ENCODE results near the gene FABP2.

Gene FABP2

DNA sequence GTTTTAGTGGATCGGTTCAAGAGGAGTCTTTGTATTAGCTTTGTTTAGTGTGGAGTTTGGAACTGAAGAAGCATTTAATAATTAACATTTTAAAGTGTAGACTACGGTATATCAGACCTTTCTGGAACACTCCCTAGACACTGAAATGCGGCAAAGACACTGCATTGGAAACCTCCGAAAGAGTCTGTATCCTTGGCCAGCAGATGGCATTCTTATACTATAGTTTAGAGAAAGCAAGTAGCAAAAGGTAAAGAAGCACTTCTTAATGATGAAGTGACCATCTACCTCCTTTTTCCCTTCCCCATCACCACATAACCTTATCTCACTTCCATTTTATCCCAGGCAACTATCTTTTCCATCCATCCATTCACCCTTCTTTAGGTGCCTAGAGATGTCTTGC, 7.6 kb downstream of the FABP2 start:
- Mint-ChIP-seq H3K4me3 (no peak overlapping the region), H3K27me3 (ENCODE audit: low read depth) (peaks cover 5% of the 10 kb centered on the region), H3K27ac (peak overlapping the region in 1 of 3 experiments; percentile 9), H3K36me3 (ENCODE audit: low read depth) (no peaks in the 10 kb centered on the region), H3K4me1 (no peaks in the 10 kb centered on the region), H3K9me3 (no peaks in the 10 kb centered on the region)
- peak; percentile 58 to 71 (median 62) for TF ChIP-seq CTCF (IDR thresholded peaks at IDR 0.05; ENCODE audit: unreplicated experiment in 3 of 3)

DNA sequence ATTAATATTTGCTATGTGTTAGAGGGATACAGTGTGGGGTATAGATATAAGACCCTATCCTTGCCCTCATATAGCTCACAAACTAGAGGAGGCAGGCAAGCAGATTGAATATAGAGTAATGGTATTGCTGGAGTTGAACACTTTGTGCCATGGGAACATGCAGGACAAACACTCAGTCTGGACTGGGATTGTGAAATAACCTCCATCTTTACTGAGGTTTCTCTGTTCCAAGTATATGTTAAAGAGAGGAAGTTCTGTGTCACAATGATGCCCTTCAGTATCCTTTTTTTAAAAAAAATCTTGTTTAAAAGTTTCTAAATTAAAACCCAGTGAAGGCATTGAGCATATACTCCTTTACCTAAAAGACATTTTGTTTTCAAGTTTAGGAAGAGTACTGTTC, 8.7 kb downstream of the FABP2 start:
- TF ChIP-seq CTCF (IDR thresholded peaks at IDR 0.05; ENCODE audit: unreplicated experiment in 3 of 3) = no peak
- Mint-ChIP-seq H3K4me3 (no peak overlapping the region), H3K27ac (no peak overlapping the region), H3K36me3 (ENCODE audit: low read depth) (no peaks in the 10 kb centered on the region), H3K27me3 (ENCODE audit: low read depth) (peaks cover 5% of the 10 kb centered on the region), H3K9me3 (no peaks in the 10 kb centered on the region), H3K4me1 (no peaks in the 10 kb centered on the region)

- H3K4me3 Mint-ChIP-seq = no peak overlapping the region
- no peak overlapping the region for H3K27ac Mint-ChIP-seq
- peaks cover 5% of the 10 kb centered on the region for H3K27me3 Mint-ChIP-seq (ENCODE audit: low read depth)
- H3K36me3 Mint-ChIP-seq (ENCODE audit: low read depth) = no peaks in the 10 kb centered on the region
- no peak for TF ChIP-seq CTCF (IDR thresholded peaks at IDR 0.05; ENCODE audit: unreplicated experiment in 3 of 3)
- no peaks in the 10 kb centered on the region for H3K4me1 Mint-ChIP-seq
- no peaks in the 10 kb centered on the region for H3K9me3 Mint-ChIP-seq
These were observed 11.1 kb downstream of the FABP2 start for GRCh38 chr4:119310826-119311225.

DNA sequence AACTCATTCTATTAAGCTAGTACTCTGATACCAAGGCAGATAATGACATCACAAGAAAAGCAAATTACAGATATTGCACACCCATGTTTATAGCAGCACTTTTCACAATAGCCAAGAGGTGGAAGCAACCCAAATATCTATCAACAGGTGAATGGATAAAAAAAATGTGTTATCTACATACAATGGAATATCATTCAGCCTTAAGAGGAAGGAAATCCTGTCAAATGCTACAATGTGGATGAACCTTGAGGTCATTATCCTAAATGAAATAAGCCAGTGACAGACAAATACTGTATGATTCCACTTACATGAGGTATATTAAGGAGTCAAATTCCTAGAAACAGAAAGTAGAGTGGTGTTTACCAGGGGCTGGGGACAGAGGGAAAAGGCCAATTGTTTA, 14.3 kb downstream of the FABP2 start:
- no peak overlapping the region for H3K4me3 Mint-ChIP-seq
- no peaks in the 10 kb centered on the region for H3K4me1 Mint-ChIP-seq
- no peak for TF ChIP-seq CTCF (IDR thresholded peaks at IDR 0.05; ENCODE audit: unreplicated experiment in 3 of 3)
- no peak overlapping the region for H3K27ac Mint-ChIP-seq
- H3K27me3 Mint-ChIP-seq (ENCODE audit: low read depth) = no peaks in the 10 kb centered on the region
- no peaks in the 10 kb centered on the region for H3K9me3 Mint-ChIP-seq
- H3K36me3 Mint-ChIP-seq (ENCODE audit: low read depth) = no peaks in the 10 kb centered on the region

GRCh38 chr4:119304431-119304830, 17.5 kb downstream of the FABP2 start:
- Mint-ChIP-seq H3K4me1 (peaks cover 14% of the 10 kb centered on the region), H3K27me3 (ENCODE audit: low read depth) (no peaks in the 10 kb centered on the region), H3K36me3 (ENCODE audit: low read depth) (peaks cover 7% of the 10 kb centered on the region), H3K27ac (no peak overlapping the region), H3K4me3 (no peak overlapping the region), H3K9me3 (no peaks in the 10 kb centered on the region)
- no peak for TF ChIP-seq CTCF (IDR thresholded peaks at IDR 0.05; ENCODE audit: unreplicated experiment in 3 of 3)

DNA sequence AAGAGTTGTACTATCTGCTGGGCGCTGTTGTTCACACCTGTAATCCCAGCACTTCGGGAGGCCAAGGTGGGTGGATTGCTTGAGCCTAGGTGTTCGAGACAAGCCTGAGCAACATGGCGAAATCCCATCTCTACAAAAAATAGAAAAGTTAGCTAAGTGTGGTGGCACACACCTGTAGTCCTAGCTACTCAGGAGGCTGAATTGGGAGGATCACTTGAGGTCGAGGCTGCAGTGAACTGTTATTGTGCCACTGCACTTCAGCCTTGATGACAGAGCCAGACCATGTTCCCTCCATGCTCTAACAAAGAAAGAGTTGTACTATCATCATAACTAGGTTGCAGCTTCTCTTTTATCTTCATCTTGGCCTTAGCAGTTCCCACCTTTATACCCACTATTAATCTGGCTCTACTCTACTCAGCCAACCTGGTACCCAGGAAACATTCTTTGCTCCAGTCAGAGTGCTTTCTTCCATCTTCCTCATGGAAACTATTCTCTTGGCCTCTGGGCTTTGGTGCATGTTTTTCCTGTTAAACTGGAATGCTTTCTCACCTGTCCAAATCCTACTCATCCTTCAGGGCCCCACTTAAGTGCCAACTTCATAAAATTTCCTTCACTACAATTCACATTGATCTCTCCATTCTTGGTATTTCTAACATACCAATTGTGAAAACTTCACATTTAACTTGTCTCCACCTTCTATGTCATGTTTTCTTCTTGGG, 18.2 kb downstream of the FABP2 start:
- no peak for TF ChIP-seq CTCF (IDR thresholded peaks at IDR 0.05; ENCODE audit: unreplicated experiment in 3 of 3)
- H3K9me3 Mint-ChIP-seq = no peaks in the 10 kb centered on the region
- H3K27me3 Mint-ChIP-seq (ENCODE audit: low read depth) = no peaks in the 10 kb centered on the region
- H3K4me1 Mint-ChIP-seq = peaks cover 21% of the 10 kb centered on the region
- peak overlapping the region in 2 of 3 experiments; percentile 1 to 24 for H3K4me3 Mint-ChIP-seq
- H3K36me3 Mint-ChIP-seq (ENCODE audit: low read depth) = peaks cover 14% of the 10 kb centered on the region
- no peak overlapping the region for H3K27ac Mint-ChIP-seq
